Activated CD8-positive, alpha-beta memory T cell treated with anti-CD3 and anti-CD28 coated beads, Interleukin-2, amount 50 U/mL, for 1 hour (primary cell): ENCODE measurements around the gene ARHGEF3.
A peak's percentile ranks its signal among the peaks of the same experiment; 100 is the strongest.
"Not testable (repeated sequence)": the region's sequence is repeated elsewhere in the genome, so short reads cannot be mapped to it uniquely, and the experiment has no call there.

Experiments used
- DNase-seq: peaks from one replicate; pipeline ENCODE4 v3.0.0-alpha.2; 2020; ENCODE audit errors: extremely low read depth

The ARHGEF3 gene

DNA sequence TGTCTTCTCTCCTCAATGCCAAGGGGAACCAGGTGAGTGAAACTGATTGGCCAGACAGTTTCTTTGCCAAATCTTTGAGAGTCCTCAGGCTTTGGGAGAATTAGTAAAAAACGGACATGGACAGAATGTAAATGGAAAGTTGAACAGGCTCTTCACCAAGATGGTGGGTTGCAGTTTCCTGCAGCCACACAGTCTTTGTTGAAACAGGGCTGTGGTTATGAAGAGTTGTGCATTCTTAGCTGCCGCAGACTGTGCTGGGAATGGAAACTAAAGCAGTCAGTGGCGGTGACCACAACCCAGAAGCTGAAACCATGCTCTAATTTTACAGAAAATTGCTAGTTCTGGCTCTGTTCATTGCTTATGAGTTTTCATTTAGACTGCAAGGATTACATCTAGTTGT, 76.6 kb downstream of the ARHGEF3 start:
- peak; percentile 29 for DNase-seq

DNA sequence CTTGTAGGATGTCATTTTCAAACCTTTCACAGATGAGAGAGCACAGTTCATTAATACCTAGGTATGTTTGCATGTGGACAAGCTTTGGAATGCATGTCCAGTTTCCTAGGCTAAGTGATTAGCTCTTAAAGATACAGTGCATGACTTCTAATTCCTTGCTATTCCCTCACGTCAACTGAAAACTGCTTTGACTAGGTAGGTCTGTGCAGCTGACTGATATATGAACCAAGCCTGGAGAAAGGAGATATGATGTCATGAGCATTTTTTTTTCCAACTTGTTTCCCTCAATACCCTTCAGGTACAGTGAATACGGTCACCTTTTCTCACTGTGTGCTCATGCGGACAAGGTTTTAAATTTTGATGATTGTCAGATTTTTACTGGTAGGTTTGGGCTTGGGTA, 77.1 kb downstream of the ARHGEF3 start:
- no peak for DNase-seq

DNA sequence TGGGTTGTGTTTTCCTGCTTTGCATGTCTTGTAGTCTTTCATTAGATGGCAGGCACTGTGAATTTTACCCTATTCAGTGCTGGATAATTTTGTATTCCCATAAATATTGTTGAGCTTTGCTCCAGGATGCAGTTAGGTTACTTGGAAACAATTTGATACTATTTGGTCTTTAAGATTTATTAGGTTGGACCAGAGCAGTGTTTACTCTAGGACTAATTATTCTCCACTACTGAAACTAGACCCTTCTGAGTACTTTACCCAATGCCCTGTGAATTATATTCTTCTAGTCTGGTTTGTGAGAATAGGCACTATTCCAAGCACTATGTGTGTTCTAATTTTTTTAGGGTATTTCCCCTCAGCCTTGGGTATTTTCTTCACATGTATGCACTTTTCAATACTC, 80.9 kb downstream of the ARHGEF3 start:
- no peak for DNase-seq

DNA sequence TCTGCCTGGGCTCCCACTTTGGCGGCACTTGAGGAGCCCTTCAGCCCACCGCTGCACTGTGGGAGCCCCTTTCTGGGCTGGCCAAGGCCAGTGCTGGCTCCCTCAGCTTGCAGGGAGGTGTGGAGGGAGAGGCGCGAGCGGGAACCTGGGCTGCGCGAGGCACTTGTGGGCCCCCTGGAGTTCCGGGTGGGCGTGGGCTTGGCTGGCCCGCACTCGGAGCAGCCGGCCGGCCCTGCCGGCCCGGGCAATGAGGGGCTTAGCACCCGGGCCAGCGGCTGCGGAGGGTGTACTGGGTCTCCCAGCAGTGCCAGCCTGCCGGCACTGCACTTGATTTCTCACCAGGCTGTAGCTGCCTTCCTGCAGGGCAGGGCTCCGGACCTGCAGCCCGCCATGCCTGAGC, 82.9 kb downstream of the ARHGEF3 start:
- not testable (repeated sequence) for DNase-seq

DNA sequence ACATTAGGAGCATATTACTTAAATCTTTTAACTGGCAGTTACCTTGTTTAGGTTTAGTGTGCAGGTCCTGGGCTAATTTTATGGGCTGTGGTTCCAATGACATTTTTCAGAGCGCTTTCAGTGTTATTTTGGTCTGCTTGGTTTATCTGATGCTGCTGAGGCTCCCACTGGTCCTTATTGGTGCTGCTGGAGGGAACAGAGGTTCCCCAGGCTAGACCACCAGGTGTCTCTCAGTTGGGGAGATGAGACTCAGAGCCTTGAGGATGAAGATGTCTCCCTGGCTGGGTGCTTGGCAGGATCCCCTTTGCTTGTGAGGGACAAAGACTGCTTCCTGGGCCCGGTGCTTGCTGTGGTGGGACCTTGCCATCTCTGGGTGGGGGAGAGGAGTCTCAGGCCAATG, 90.4 kb downstream of the ARHGEF3 start:
- DNase-seq = no peak

DNA sequence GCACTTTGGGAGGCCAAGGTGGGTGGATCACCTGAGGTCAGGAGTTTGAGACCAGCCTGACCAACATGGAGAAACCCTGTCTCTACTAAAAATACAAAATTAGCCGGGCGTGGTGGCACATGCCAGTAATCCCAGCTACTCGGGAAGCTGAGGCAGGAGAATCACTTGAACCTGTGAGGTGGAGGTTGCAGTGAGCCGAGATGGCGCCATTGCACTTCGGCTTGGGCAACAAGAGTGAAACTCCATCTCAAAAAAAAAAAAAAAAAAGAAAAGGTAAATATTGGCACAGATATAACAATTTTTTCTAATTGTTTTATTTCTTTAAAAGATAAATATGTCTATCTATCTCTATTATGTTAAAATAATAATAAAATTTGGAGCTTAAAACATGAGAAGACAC, 94.3 kb downstream of the ARHGEF3 start:
- not testable (repeated sequence) for DNase-seq

DNA sequence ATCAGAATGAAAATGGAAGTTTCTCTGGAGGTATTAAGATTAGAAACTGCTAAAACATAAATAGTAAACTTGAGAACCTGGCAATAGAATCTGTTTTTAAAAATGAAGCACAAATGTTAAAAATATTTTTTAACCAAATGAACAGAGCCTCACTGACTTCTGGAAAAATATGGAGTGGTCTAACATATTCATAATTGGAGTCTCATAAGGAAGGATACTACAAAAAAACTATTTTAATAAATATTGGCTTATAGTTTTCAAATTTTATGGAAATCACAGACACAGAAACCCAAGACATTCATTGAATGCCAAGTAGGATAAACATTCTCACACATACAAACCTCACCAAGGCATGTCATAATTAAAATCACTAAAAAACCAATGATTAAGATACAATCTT, 95.1 kb downstream of the ARHGEF3 start:
- DNase-seq = no peak

DNA sequence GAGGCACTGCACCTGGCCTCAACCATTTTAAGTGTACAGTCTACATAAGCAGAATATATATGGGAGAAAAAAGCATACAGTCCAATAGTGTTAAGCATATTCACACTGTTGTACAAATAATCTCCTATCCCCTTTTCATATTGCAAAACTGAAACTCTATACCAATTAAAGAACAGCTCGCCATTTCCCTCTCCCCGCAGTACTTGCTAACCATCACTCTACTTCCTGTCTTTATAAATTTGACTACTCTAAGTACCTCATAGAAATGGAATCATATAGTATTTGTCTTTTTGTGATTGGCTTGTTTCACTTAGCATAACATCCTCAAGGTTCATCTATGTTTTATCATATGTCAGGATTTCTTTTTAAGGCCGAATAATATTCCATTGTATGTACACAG, 97.0 kb downstream of the ARHGEF3 start:
- no peak for DNase-seq

DNA sequence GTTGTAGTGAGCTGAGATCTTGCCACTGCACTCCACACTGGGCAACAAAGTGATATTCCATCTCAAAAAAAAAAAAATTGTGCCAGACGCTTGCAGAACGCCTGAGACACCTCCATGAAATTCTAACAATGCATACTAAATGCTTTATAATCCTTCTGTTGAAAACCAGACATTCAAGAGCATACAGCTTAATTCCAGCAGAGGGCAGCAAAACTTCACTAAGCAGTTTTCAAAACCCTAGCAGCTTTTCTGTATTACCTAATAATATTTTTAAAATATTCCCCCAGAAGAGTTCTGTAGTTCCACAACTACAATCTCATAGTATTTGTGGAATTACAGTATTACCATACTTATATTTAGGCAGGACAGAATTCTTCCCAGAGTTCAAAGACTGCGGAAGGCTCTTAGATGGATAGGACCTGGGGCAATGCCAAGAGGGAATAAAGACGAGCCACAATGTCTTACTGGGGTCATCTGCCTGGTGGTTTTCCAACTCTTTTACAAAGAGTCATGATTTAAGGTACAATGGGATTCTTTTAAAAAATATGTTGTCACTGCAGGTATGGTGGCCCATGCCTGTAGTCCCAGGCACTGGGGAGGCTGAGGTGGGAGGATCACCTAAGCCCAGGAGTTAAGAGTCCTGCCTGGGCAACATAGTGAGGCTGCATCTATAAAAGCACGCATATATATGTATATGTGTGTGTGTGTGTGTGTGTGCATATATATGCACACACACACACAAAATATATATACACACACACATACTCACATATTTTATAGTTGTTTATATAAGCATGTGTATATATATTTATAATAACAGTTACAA, 99.0 kb downstream of the ARHGEF3 start:
- peak; percentile 28 for DNase-seq

DNA sequence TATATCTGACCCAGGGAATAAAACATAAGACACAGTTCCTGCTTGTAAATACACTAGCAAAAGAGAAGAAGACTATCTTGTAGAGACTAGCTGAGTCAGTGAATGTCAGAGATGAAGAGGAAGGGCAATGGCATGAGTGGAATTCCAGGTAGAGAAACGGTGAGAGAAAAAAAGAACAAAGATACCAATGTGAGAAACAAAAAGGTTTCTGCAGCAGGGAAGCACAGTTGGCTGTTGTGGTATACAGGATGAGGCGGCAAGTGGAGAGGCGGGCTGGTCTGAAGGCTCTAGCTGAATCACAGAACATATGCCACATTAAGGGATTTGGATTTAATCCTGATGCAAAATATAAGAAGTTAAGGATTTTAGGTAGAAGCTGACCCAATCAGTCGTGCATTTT, 101.6 kb downstream of the ARHGEF3 start:
- no peak for DNase-seq

DNA sequence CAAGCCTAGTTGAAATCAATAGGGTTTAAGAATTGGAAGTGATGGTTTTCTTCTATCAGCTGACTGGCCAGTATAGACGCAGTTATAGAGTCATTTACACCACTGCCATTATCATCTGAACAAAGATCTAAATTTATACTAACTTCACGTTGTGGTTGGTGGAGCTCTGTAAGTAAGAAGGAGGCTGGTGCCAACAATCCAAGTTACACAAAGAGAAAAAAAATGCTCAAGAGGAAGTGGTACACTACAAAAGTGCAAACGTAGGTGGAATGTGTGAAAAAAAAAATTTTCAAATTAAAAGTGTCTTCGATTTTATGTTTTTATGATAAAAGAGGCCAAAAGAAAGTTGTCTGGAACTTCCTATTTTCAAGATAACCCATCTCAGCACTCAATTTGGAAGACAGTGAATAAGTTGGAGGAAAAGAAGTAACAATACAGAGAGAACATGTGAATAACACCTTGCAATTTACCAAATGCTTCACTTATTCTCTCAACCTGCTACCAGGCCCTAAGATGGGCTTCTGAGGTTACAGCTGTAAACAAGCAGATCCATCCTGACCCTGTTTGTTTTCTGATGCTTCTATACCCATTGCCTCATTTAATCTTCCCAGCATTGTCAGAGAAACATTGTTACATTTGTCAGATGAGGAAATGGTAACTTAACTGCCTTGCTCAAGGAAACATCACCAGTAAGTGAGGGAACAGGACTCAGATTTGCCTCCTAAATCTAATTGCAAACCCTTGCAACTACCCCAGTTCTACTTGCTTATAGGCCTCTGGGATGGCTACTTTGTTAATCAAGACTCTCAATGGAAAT, 106.7 kb downstream of the ARHGEF3 start:
- DNase-seq = no peak

DNA sequence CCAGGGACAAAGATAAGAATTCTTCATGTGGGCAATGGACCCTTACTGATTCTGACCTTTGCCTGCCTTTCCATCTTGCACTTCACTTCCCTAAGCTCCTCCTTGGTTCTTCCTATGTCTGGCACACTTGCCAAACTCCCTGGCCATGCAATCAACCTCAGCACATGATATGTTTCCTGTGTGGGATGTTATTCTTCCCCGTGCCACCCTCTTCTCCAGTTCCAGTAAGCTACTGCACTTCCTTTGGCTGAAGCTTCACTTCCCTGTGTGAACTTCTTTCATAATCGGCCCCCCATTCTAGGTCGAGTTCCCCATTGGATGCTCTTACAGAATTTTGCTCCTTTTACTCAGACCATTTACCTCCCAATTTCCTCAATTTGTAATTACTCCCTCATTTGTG, 108.0 kb downstream of the ARHGEF3 start:
- no peak for DNase-seq

DNA sequence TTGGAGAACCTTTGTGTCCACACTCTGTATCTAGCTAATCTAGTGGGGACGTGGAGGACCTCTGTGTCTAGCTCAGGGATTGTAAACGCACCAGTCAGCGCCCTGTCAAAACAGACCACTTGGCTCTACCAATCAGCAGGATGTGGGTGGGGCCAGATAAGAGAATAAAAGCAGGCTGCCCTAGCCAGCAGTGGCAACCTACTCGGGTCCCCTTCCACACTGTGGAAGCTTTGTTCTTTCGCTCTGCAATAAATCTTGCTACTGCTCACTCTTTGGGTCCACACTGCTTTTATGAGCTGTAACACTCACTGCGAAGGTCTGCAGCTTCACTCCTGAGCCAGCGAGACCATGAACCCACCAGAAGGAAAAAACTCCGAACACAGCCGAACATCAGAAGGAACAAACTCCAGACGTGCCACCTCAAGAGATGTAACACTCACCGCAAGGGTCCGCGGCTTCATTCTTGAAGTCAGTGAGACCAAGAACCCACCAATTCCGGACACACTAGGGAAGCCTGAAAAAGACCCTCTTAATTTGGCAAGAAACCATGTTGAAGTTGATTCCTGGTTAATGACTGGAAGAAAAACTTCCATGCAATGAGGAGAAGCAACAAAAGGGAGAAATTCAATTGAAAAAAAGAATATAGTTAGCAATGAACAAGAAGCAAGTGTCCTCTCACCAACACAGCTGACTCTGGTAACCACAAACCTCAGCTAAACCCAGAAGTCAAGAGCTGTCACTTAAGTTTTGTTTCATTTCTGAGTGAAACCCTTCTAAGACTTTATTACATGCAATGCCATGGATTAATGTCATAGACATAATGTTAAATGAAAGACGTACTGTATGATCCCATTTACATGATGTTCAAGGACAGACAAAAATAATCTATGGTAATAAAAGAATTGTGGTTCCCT, 109.0 kb downstream of the ARHGEF3 start:
- DNase-seq = not testable (repeated sequence)

DNA sequence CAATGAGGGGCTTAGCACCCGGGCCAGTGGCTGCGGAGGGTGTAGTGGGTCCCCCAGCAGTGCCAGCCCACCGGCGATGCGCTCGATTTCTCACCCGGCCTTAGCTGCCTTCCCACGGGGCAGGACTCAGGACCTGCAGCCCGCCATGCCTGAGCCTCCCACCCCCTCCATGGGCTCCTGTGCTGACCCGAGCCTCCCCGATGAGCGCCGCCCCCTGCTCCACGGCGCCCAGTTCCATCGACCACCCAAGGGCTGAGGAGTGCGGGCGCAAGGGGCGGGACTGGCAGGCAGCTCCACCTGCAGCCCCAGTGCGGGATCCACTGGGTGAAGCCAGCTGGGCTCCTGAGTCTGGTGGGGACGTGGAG, 109.8 kb downstream of the ARHGEF3 start:
- DNase-seq = not testable (repeated sequence)

DNA sequence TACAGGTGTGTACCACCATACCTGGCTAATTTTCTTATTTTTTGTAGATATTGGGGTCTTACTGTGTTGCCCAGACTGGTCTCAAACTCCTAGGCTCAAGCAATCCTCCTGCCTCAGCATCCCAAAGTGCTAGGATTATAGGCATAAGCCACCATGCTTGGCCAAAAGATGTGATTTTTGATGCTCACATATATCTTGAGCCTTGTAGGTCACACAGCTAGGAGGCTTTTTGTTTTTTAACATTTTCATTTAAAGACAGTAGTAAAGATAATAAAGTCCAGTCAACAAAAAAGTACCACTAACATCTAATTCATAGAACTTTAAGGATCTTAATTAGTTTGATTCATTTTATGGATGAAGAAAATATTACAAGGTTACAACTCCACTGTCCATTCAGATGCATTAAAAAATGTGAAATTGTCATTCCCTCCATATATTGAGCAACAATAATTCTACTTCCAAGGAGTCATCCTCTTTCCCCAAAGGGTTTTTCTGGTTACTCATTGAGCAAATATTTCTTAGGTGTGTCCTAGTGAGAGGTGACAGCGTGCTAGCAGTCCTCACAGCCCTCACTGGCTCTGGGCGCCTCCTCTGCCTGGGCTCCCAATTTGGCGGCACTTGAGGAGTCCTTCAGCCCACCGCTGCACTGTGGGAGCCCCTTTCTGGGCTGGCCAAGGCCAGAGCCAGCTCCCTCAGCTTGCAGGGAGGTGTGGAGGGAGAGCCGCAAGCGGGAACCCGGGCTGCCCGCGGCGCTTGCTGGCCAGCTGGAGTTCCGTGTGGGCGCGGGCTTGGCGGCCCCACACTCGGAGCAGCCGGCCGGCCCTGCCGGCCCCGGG, 110.4 kb downstream of the ARHGEF3 start:
- DNase-seq = no peak

DNA sequence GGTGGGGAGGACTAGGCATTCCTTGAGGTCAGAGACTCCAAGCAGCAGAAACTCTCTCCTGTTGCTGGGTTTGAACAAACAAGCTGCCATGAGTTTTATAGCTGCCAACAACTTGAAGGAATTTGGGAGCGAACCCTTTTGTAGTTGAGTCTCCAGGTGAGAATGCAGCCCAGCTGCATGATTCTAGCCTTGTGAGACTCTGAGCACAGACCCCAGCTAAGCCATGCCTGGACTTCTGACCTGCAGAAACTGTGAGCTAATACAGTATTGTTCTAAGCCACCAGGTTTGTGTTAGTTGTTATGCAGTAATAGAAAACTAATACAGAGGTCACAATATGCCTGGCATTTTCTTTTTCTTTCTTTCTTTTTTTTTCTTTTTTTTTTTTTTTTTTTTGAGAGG, 112.4 kb downstream of the ARHGEF3 start:
- no peak for DNase-seq

DNA sequence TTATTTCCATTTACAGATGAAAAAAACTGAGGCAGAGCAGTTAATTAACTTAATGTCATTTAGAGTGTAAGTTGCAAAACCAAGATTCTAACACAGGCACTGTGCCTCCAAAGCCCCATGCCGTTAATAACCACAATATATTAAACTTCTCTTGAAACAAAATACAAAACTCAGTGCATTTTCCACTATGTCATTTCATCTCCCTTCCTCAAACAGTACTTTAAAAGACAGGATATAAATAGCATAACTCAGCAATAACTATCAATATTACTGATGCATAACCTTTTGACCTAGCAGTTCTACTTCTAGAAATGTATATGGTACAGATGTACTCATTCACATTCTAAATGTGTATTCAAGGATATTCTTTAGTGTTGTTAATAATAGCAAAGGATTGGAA, 113.6 kb downstream of the ARHGEF3 start:
- DNase-seq = no peak

DNA sequence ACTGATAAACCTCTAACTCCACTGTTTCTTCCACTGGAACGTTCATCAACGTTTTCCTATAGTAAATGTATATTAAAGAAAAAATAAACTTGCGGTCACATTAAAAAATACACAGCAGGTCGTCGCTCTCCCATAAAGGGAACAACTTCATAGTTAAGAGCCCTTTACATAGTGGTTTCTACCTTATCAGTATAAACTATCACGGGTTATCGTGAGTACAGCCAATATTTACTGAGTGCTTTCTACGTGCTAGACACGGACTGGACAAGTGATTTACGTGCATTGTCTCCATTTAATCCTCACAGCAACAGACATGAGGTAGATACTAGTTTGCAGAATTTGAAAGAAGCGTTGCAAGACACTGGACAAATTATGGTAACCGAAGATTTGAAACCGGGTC, 117.7 kb downstream of the ARHGEF3 start:
- no peak for DNase-seq

DNA sequence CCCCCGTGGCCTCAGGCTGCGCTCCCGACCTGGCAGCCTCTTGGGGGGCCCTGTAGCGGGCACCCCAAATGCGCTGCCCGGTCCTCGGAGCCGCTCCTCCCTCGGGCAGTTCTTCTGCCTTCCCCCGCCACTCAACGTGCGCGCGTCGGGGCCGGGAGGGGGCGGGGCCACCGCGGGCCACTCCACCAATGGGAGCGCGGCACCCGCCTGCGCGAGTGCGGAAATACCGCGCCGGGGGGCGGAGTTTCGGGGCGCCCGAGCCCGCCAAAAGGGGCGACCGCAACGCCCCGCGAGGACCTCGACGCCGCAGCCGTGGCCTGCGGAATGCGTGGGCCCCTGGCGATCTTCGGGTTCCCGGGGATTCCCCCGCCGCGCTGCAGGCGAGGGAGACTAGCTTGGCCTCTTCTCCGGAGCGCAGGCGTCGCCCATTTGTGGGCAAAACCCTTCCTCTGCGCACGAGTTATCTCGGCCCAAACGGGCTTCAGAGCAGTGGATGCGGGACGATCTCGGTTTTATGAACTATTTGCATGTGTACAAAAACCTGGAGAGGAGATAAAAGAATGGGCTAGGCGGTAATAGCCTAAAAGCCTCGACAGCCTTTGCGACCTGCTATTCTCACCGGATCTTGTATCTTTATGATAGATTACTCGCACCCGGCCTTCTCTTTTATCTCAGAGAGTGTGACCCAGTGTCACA, 118.5 kb downstream of the ARHGEF3 start, which contains the start of gene TASOR:
TSS of gene TASOR (minus strand) at position 144 of the 696 bp plus-strand sequence. CDS start 259 bp downstream, outside the sequence.
- peak; percentile 40 for DNase-seq

DNA sequence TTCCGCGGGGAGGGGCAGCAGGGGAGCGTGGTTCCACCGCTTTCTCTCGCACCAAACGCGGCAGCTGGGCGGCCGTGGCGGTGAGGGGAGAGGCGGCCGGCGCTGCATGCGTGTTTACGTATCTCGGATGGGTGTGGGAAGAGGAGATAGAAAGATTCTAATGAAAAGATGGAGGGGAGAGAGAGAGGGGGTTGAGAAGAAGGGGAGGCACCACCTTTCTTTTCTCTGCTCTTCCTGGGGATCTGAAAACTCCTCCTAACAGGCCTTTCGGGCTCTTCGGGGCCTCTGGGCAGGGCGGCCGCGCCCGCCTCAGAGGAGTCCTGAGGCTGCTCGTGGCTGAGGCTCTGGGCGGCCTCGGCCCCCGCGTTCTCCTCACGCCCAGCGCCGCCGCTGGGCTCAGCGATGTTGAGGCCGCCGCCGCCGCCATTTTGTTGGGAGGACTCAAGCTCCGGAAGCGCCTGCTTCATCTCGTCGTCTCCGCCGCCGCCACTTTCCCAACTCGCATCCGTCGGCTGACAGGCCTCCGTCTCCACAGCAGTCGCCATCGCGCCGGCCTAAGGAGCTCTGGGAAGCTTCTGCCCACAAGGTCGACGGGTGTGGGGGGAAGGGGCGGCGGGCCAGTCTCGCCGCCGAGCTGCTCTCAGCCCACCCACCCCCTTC, 119.2 kb downstream of the ARHGEF3 start:
- DNase-seq = peak; percentile 36
